SKM-1 (cell line): ENCODE measurements around the gene HDAC10.
"Not testable (repeated sequence)": the region's sequence is repeated elsewhere in the genome, so short reads cannot be mapped to it uniquely, and the experiment has no call there.

Source experiments
- DNase-seq: peaks from one replicate; lab custom pipeline; 2025; ENCODE audit not compliant: unreplicated experiment; lab: John Stamatoyannopoulos, UW

Gene HDAC10

GRCh38 chr22:50205781-50206569, 45.1 kb downstream of the HDAC10 start:
- DNase-seq = no peak

- DNase-seq = not testable (repeated sequence)
Measured at GRCh38 chr22:50204998-50205397, 46.1 kb downstream of the HDAC10 start.

- DNase-seq = no peak
Measured at GRCh38 chr22:50204571-50204970, 46.5 kb downstream of the HDAC10 start.

DNA sequence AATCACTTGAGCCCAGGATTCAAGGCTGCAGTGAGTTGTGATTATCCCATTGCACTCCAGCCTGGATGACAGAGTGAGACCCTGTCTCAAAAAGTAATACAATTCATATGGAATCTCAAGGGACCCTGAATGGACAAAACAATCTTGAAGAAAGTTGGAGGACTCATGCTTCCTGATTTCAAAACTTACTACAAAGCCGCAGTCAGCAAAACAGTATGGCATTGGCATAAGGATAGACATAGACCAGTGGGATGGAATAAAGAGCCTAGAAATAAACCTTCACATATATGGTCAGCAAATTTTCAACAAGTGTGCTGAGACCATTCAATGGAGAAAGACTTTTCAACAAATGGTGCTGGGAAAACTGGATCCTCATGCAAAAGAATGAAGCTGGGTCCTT, 47.8 kb downstream of the HDAC10 start:
- no peak for DNase-seq

GRCh38 chr22:50202130-50202666, 48.9 kb downstream of the HDAC10 start:
- no peak for DNase-seq

GRCh38 chr22:50201191-50202129, 49.6 kb downstream of the HDAC10 start:
- no peak for DNase-seq

DNA sequence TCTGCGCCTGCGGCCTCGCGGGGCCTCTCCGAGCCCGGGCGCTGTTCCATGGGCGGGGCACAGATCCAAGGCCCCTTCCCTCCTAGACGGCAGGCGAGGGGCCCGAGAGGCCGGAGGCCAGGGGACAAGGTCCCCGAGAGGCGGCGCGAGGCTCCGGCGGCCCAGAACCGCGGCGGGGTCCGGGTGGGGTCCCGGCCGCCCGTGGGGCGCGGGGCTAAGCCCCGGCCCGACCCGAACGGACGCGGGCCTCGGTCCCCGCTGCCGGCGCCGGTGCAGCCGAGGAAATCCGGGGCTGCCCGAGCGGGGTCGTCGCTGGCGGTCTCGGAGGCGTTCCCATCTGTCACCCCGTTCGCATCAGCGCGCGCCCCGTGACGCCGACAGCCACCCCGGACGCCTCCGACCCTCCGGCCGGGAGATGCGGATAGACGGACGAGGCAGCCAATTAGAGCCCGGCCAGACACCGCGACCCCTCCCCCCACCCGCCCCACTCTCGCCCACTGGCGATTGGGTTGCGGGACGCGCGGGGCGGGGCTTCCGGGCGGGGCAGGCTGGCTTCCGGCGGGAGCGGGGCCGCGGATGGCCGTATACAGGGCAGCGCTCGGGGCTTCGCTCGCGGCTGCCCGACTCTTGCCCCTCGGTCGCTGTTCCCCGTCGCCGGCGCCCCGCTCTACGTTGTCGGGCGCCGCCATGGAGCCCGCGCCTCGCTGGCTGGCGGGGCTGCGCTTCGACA, 50.4 kb downstream of the HDAC10 start, which contains the start of gene SELENOO:
TSS of gene SELENOO (plus strand) at position 551 of the 730 bp plus-strand sequence. CDS start at position 577, 26 bp downstream.
- peak; percentile 57 for DNase-seq

DNA sequence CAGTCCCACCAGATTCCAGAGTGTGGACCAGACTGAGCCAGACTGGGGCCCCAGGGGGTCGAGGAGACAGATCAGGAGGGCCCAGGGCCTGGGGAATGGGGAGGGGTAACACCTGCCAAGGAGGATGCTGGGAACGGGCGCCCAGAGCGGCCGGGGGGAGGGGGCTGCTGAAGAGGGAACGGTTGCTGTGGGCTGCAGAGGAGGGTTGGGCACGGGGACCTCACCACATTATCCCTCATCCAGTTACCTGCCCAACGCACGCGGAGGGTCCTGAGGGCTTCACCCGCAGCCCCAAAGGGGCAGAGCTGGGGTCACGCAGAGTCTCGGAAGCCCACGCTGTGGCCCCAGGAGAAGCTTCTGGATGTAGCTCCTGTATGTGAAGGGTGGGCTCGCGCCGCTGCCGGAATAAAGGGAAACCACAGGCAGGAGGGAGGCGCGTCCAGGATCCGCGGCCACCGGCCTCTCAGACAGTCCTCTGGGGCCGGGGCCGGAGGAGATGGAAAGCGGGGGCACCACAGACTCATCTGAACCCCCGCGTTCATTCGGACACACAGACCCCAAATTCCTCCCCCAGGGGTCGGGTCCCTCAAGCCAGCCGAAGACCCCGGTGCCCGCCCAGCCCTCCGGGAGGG, 51.1 kb downstream of the HDAC10 start:
- no peak for DNase-seq

GRCh38 chr22:50199251-50199721, 51.8 kb downstream of the HDAC10 start:
- no peak for DNase-seq

DNA sequence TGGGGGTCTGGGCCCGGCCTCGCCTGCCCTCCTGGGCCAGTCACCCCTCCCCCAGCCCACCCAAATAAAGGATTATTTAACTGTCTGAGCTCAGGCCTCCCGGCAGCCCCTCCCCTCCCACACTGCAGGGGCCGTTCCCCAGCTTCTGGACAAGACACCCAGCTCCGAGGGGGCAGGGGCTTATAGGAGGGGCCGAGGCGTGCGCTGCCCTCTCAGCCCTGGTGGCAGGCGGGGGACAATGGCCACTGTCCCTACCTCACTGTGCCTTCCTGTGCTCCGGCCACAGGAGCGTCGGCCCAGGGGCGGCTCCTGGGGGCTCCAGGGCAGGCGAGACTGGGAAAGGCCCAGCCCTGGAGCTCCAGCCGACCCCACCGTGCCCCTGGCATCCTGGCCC, 52.4 kb downstream of the HDAC10 start:
- DNase-seq = no peak

GRCh38 chr22:50197856-50198623, 53.0 kb downstream of the HDAC10 start:
- DNase-seq = no peak

DNA sequence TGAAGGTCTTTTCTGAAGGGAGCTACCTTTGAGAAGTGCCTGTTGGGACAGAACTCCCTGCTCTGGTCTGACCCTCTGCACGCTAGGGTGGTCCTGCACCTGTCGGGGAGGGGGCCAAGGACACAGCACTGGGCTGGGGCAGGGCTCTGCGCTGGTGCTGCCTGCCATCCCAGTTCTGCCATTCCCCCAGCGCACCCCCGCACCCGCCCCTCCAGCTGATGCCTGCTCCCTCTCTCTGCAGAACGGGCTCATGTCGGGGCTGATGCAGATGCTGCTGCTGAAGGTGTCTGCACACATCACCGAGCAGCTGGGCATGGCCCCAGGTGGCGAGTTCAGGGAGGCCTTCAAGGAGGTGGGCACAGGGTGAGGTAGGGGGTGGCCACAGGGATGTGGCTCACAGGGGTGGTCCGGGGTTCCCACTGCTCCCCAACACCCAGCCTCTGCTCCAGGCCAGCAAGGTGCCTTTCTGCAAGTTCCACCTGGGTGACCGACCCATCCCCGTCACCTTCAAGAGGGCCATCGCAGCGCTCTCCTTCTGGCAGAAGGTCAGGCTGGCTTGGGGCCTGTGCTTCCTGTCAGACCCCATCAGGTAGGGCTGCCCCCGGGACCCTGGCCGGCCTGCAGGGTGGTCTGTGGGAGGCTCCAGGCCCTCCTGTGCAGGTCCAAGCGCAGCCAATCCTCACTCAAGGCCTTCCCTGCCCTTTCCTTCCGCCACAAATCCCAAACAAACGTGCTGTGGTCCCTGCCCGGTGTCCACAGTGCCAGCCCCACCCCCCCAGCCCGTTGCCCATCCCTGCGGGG, 53.9 kb downstream of the HDAC10 start:
- DNase-seq = no peak

DNA sequence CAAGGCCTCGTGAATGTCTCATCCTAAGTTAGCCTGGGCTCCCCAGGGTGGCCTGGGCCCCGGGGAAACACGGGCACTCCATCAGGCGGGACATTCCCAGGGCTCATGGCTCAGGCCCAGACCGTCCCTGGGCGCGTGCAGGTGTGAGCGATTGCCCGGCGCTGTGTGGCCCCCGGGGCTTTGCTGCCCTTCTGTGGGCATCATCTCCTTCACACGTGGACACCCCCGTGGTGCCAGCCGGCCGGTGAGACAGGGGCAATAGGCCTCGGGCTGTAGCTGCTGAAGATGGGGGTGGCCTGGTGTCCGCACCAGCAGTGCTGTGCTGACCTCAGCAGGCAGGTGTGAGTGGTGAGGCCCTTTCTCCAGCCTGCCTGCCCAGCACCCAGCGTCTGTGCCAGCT, 54.8 kb downstream of the HDAC10 start:
- DNase-seq = no peak
